GM21619 (cell line): ENCODE data around the gene SNX7.

ENCODE experiments used
- ATAC-seq: cut with Tn5 transposase; IDR thresholded peaks from one replicate; pipeline ENCODE4 v1.9.1; 2021; ENCODE audit not compliant: unreplicated experiment

The SNX7 gene

GRCh38 chr1:98661544-98662355, at the start of gene SNX7:
Gene SNX7, plus strand, starts transcription at chr1:98661721. Its CDS starts 11 bp downstream, at chr1:98661732.
- peak; percentile 47 for ATAC-seq

GRCh38 chr1:98637316-98637715, 24.2 kb upstream of the SNX7 start:
- no peak for ATAC-seq

GRCh38 chr1:98638185-98638584, 23.3 kb upstream of the SNX7 start:
- ATAC-seq = no peak

- ATAC-seq = no peak
These were observed 17.0 kb upstream of the SNX7 start for GRCh38 chr1:98644510-98644909.

- no peak for ATAC-seq
These were observed 10.3 kb upstream of the SNX7 start for GRCh38 chr1:98651116-98651632.

- ATAC-seq = no peak
These were observed 8.4 kb upstream of the SNX7 start for GRCh38 chr1:98653123-98653522.

- ATAC-seq = no peak
These were observed 1.6 kb upstream of the SNX7 start for GRCh38 chr1:98659879-98660278.

- ATAC-seq = no peak
These were observed 479 bp upstream of the SNX7 start for GRCh38 chr1:98660940-98661543.

GRCh38 chr1:98662356-98662670, 792 bp downstream of the SNX7 start:
- no peak for ATAC-seq

GRCh38 chr1:98668733-98669132, 7.2 kb downstream of the SNX7 start:
- ATAC-seq = no peak

GRCh38 chr1:98669355-98670296, 8.1 kb downstream of the SNX7 start:
- ATAC-seq = no peak

GRCh38 chr1:98672189-98672588, 10.7 kb downstream of the SNX7 start:
- ATAC-seq = no peak

- ATAC-seq = no peak
These were observed 12.7 kb downstream of the SNX7 start for GRCh38 chr1:98674075-98674781.

- no peak for ATAC-seq
These were observed 13.8 kb downstream of the SNX7 start for GRCh38 chr1:98675282-98675681.

GRCh38 chr1:98677288-98677687, 15.8 kb downstream of the SNX7 start:
- no peak for ATAC-seq

- no peak for ATAC-seq
These were observed 20.3 kb downstream of the SNX7 start for GRCh38 chr1:98681812-98682211.

GRCh38 chr1:98688110-98688739, 26.7 kb downstream of the SNX7 start:
- ATAC-seq = no peak

- ATAC-seq = no peak
These were observed 29.1 kb downstream of the SNX7 start for GRCh38 chr1:98690576-98690975.

- no peak for ATAC-seq
These were observed 31.0 kb downstream of the SNX7 start for GRCh38 chr1:98692482-98692881.

- ATAC-seq = no peak
These were observed 31.9 kb downstream of the SNX7 start for GRCh38 chr1:98693385-98693784.
